Urinary bladder (tissue), 4 donors: ENCODE data around the gene PIK3R2. TPM values are rescaled to one million over a fixed set of nuclear protein-coding genes. Genes with fewer than 3 reads are reported as not detected.

Source experiments
- DNase-seq: peaks from one replicate; pipeline ENCODE4 v3.0.0-alpha.2; 2015; ENCODE audit errors: extremely low spot score
- H3K27ac ChIP-seq: one replicate; pipeline ENCODE4 v1.5.1; 2013; ENCODE audit warnings: low read depth, mild to moderate bottlenecking, moderate library complexity
- H3K36me3 ChIP-seq: one replicate; pipeline ENCODE4 v1.6.1; 2013; ENCODE audit warnings: mild to moderate bottlenecking, moderate library complexity; ENCODE audit not compliant: insufficient read depth
- H3K4me1 ChIP-seq: one replicate; pipeline ENCODE4 v1.6.1; 2013; ENCODE audit warnings: mild to moderate bottlenecking, moderate library complexity; ENCODE audit not compliant: insufficient read depth
- H3K4me3 ChIP-seq: one replicate; pipeline ENCODE4 v1.5.1; 2013; ENCODE audit warnings: low read depth, low read length
- WGBS: extraction: QIAGEN DNeasy Blood & Tissue Kit; methylation state at CpG from one replicate; pipeline ENCODE4 v1.1.7; 2013; 5-methylcytosine and 5-hydroxymethylcytosine counted together
- polyA plus RNA-seq: library from polyadenylated mRNA; stranded (reverse); fragments of 200-250 nt; gene quantifications from one replicate; pipeline ENCODE4 v1.2.3, GENCODE V29; 2013
- total RNA-seq: library from RNA; depleted of rRNA; stranded (reverse); fragments of >200 nt; gene quantifications from one replicate; pipeline ENCODE4 v1.2.3, GENCODE V29; 2014
- donor health status: healthy with polysubstance abuse.
- donor health status: healthy.

Gene PIK3R2
- total and polyA plus RNA-seq, 2 donors: 12.2 to 17.0 TPM

DNA sequence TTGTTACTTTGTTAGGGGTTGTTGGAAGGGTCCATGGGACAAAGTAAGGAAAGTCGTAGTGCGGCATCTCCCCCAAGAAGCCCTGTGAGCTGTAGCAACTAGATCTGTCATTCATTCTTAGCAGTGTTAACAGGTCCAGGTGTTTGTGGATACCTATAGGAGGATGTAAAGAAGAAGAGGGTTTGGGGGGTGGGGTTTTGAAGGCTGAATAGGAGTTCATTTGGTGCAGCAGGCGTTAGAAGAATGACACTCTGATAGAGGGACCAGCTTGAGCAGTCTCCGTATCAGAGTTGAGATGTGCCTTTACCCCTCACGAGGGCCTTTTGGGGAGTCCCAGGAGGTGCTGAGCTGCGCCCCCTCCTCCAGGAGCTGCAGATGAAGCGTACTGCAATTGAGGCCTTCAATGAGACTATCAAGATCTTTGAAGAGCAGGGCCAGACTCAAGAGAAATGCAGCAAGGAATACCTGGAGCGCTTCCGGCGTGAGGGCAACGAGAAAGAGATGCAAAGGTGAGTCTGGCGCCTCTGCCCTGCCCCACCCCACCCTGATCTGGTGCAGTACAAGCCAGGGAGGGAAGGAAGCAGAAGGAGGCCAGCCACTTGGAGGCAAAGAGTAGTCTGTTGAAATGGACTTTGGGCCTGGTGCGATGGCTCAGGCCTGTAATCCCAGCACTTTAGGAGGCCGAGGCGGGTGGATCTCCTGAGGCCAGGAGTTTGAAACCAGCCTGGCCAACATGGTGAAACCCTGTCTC, 13.0 kb downstream of the PIK3R2 start:
- H3K4me3 ChIP-seq: no peak overlapping the region
- H3K27ac ChIP-seq: no peak overlapping the region
- no peaks in the 10 kb centered on the region for H3K4me1 ChIP-seq
- peaks cover 7% of the 10 kb centered on the region for H3K36me3 ChIP-seq
- 96% methylated on average over 15 of the region's 15 CpGs for WGBS
- no peak for DNase-seq

- DNase-seq: no peak
- peaks cover 7% of the 10 kb centered on the region for H3K36me3 ChIP-seq
- WGBS: 93% methylated on average over 21 of the region's 21 CpGs
- H3K4me3 ChIP-seq: no peak overlapping the region
- no peaks in the 10 kb centered on the region for H3K4me1 ChIP-seq
- no peak overlapping the region for H3K27ac ChIP-seq
Observed at GRCh38 chr19:18167011-18167410, 14.0 kb downstream of the PIK3R2 start.

- H3K36me3 ChIP-seq: peaks cover 5% of the 10 kb centered on the region
- 71% methylated on average over 14 of the region's 14 CpGs for WGBS
Observed at GRCh38 chr19:18167975-18168645, 15.1 kb downstream of the PIK3R2 start.

GRCh38 chr19:18168673-18169381, 15.9 kb downstream of the PIK3R2 start:
- Histone ChIP-seq H3K4me1 (no peaks in the 10 kb centered on the region), H3K36me3 (peaks cover 2% of the 10 kb centered on the region), H3K27ac (no peak overlapping the region), H3K4me3 (no peak overlapping the region)
- 95% methylated on average over 66 of the region's 66 CpGs for WGBS
- DNase-seq: no peak

More at GRCh38 chr19:18167975-18168645, 15.1 kb downstream of the PIK3R2 start:
- Histone ChIP-seq H3K27ac (no peak overlapping the region), H3K4me1 (no peaks in the 10 kb centered on the region), H3K4me3 (no peak overlapping the region)
- no peak for DNase-seq

- H3K4me3 ChIP-seq: no peak overlapping the region
- no peak for DNase-seq
- peaks cover 2% of the 10 kb centered on the region for H3K36me3 ChIP-seq
Observed at GRCh38 chr19:18170714-18171255, 17.8 kb downstream of the PIK3R2 start.

GRCh38 chr19:18171605-18172327, 18.8 kb downstream of the PIK3R2 start:
- no peaks in the 10 kb centered on the region for H3K4me1 ChIP-seq
- no peak overlapping the region for H3K27ac ChIP-seq
- 90% methylated on average over 8 of the region's 8 CpGs for WGBS
- DNase-seq: no peak
- H3K4me3 ChIP-seq: no peak overlapping the region
- peaks cover 2% of the 10 kb centered on the region for H3K36me3 ChIP-seq

More at GRCh38 chr19:18170714-18171255, 17.8 kb downstream of the PIK3R2 start:
- Histone ChIP-seq H3K4me1 (no peaks in the 10 kb centered on the region), H3K27ac (no peak overlapping the region)
- WGBS: 65% methylated on average over 16 of the region's 16 CpGs

GRCh38 chr19:18172331-18173053, 19.5 kb downstream of the PIK3R2 start:
- 86% methylated on average over 7 of the region's 7 CpGs for WGBS
- Histone ChIP-seq H3K36me3 (no peaks in the 10 kb centered on the region), H3K27ac (no peak overlapping the region), H3K4me3 (no peak overlapping the region), H3K4me1 (no peaks in the 10 kb centered on the region)
- no peak for DNase-seq

DNA sequence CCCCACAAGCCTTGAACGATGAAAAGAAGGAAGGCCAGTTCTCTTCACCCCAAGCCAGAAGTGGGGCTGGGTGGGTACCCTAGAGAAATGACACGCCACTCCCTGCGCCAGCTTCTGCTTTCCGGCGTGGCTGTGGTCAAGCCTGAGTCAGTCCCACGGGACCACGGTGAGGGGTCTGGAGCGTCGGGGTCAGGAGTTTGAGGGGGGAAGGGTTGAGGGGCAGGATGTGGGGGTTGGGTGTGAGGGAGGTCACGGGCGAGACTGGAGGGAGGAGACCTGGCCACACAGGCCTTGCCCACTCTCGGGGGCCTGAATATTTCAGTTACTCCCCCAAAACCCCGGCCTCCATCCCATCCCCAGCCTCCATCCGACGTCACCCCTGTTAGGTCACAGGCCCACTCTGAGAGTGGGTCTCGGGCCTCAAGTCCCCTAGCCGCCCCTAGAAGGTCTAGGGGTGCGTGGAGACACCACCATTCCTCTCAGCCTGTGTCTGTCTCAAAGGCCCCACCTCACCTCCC, 20.1 kb downstream of the PIK3R2 start:
- 50% methylated on average over 18 of the region's 18 CpGs for WGBS
- H3K36me3 ChIP-seq: no peaks in the 10 kb centered on the region
- no peaks in the 10 kb centered on the region for H3K4me1 ChIP-seq
- no peak overlapping the region for H3K27ac ChIP-seq
- DNase-seq: no peak
- H3K4me3 ChIP-seq: peak overlapping the region; percentile 57

GRCh38 chr19:18173572-18174288, 20.8 kb downstream of the PIK3R2 start, which contains the start of gene IFI30:
IFI30 (plus strand) TSS chr19:18173813; CDS start chr19:18173842, 29 bp downstream.
- Histone ChIP-seq H3K4me1 (no peaks in the 10 kb centered on the region), H3K27ac (no peak within 1 kb of the TSS), H3K4me3 (peak within 1 kb of the TSS; percentile 57), H3K36me3 (no peaks in the 10 kb centered on the region)
- DNase-seq: no peak
- WGBS: under 1% methylated on average over 47 of the region's 47 CpGs

DNA sequence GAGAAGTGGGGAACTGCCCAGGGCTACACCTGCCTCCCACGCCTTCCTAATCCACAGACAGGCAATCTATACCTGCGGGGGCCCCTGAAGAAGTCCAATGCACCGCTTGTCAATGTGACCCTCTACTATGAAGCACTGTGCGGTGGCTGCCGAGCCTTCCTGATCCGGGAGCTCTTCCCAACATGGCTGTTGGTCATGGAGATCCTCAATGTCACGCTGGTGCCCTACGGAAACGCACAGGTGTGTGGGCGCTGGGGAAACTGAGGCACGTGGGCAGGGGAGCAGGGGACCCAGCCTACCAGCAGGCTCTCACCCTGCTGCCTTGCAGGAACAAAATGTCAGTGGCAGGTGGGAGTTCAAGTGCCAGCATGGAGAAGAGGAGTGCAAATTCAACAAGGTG, 22.0 kb downstream of the PIK3R2 start:
- H3K4me3 ChIP-seq: no peak overlapping the region
- H3K36me3 ChIP-seq: no peaks in the 10 kb centered on the region
- DNase-seq: no peak
- H3K27ac ChIP-seq: no peak overlapping the region
- 87% methylated on average over 11 of the region's 11 CpGs for WGBS
- H3K4me1 ChIP-seq: no peaks in the 10 kb centered on the region

DNA sequence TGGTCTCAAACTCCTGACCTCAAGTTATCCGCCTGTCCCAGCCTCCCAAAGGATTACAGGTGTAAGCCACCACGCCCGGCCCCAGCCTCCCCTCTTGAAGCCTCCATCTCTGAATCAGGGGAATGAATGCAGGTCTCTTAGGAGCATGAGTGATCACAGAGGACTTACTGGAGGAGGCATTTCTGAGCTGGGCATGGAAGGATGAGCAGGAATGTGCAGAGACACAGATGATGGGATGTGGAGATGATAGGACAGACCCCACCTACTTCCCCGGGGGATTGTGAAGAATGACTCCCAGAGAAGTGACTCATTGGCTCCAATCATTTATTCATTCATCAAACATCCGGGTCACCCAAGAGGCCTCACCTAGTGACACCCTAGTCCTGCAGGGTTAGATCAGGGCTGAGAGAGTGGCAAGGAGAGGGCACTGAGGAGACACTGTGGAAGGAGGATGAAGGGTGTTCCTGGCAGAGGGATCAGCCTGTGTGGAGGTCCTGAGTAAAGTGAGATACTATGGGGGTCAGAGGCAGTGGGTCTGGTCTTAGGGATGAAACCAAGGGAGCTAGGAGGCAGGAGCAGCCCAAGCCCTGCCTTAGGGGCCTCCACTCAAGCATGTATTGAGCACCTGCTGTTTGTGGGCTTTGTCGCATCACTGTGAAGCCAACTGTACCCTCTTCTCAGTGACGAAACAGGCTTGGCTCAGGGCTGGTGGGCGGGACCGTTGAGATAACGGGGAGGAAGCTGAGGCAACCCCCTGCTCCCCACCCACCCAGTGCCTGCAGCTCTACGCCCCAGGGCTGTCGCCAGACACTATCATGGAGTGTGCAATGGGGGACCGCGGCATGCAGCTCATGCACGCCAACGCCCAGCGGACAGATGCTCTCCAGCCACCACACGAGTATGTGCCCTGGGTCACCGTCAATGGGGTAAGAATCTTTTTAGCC, 23.7 kb downstream of the PIK3R2 start:
- no peaks in the 10 kb centered on the region for H3K4me1 ChIP-seq
- no peaks in the 10 kb centered on the region for H3K36me3 ChIP-seq
- 77% methylated on average over 19 of the region's 19 CpGs for WGBS
- no peak for DNase-seq
- no peak overlapping the region for H3K27ac ChIP-seq
- H3K4me3 ChIP-seq: no peak overlapping the region
